OCI-LY7 (cell line): ENCODE results near the gene INPP4A.

Experiments
- CTCF ChIP-seq: fragments of 200-600 bp; sonication (generic); conservative IDR thresholded peaks from 2 replicates; pipeline ENCODE4 v1.5.1; 2014; ENCODE audit warnings: mild to moderate bottlenecking, antibody characterized with exemption, low read length, moderate library complexity, mixed read lengths
- EZH2phosphoT487 ChIP-seq: fragments of 200-600 bp; sonication (generic); IDR thresholded peaks from 2 replicates; pipeline ENCODE4 v1.6.1; 2018; ENCODE audit warnings: low read depth, borderline replicate concordance, mild to moderate bottlenecking, mixed run types, antibody characterized with exemption, low read length, moderate library complexity, mixed read lengths

GRCh38 chr2:98446850-98447249, 2.2 kb downstream of the INPP4A start:
- TF ChIP-seq CTCF, result no peak
- TF ChIP-seq EZH2phosphoT487, result no peak
